Adrenal gland (tissue), 12 donors: ENCODE measurements around the gene EFNA3. TPM values are rescaled to one million over a fixed set of nuclear protein-coding genes. Genes with fewer than 3 reads are reported as not detected.

Experiments used
- polyA plus RNA-seq, 3 donors: library from polyadenylated mRNA; stranded (reverse); fragments of 200-250 nt in 2 of 3; fragments of 350-450 nt in 1 of 3; fragmentation: Illumina TruSeq in 1 of 3; extraction: RNeasy Lipid Tissue Mini Kit (QIAGEN cat#74804) in 1 of 3; gene quantifications; one replicate each; pipeline ENCODE4 v1.2.3, GENCODE V29; 2013 to 2014
- small RNA-seq, 2 donors: library from RNA; depleted of rRNA; stranded (forward); fragments of <200 nt; gene quantifications; one replicate each; pipeline ENCODE3, GENCODE V24; 2016
- total RNA-seq, 9 donors: library from RNA; depleted of rRNA in 4 of 9; stranded (reverse); fragments of >200 nt in 4 of 9; fragments of 120-200 nt in 1 of 9; fragmentation: NEBNext Ultra II Directional in 1 of 9; extraction: Animal tissue kit (Norgen Biotek cat#: 25700) in 1 of 9; gene quantifications; one replicate each; pipeline versions ENCODE4 v1.1.0 to v1.2.4, GENCODE V29; 2013 to 2023
- donor health status: healthy with polysubstance abuse.
- donor health status: Bipolar disorder and iron deficiency.
- donor health status: DM: yes; HTN: yes; CAD: no.
- donor health status: DM: no; HTN: no; CAD: no.
- donor health status: DM: no; HTN: no; CAD: no.
- donor health status: DM: yes; HTN: yes; CAD: no.

The EFNA3 gene
- total and polyA plus RNA-seq, 12 donors, result 1.4 to 7.3 (median 3.3) TPM

Small RNA genes lying within 50 kb of the gene (small RNA-seq; reads per million reads assigned to genes)
- 0 reads per million in 2 donors for gene RF00019

Other genes starting within 250 kb of the EFNA3 start
- gene KCNN3, start 208.6 kb upstream of the EFNA3 start, total RNA-seq, result 1 to 10 TPM in 5 of 9 donors, under 1 TPM in 4; 0.17 to 2.3 (median 1.1) TPM
- gene KCNN3, start 208.6 kb upstream of the EFNA3 start, polyA plus RNA-seq, result 1 to 10 TPM in 1 of 3 donors, under 1 TPM in 2; 0.34 to 2.0 (median 0.80) TPM
- gene PMVK, start 142.1 kb upstream of the EFNA3 start, total RNA-seq, result 10 to 100 TPM; 12.6 to 70.0 (median 31.0) TPM
- gene PMVK, start 142.1 kb upstream of the EFNA3 start, polyA plus RNA-seq, result 10 to 100 TPM; 41.4 to 45.1 (median 42.1) TPM
- gene PBXIP1, start 122.7 kb upstream of the EFNA3 start, total RNA-seq, result 100 to 1,000 TPM; 120 to 342 (median 278) TPM
- gene PBXIP1, start 122.7 kb upstream of the EFNA3 start, polyA plus RNA-seq, result 100 to 1,000 TPM in 2 of 3 donors, 10 to 100 TPM in 1; 97.0 to 184 (median 110) TPM
- gene PYGO2, start 117.1 kb upstream of the EFNA3 start, total RNA-seq, result 10 to 100 TPM; 26.2 to 61.1 (median 42.6) TPM
- 10 to 100 TPM; 28.2 to 44.1 (median 29.2) TPM for gene PYGO2, start 117.1 kb upstream of the EFNA3 start, polyA plus RNA-seq
- 100 to 1,000 TPM in 7 of 9 donors, 10 to 100 TPM in 2; 80.3 to 240 (median 120) TPM for gene SHC1, start 108.1 kb upstream of the EFNA3 start, total RNA-seq
- gene SHC1, start 108.1 kb upstream of the EFNA3 start, polyA plus RNA-seq, result 100 to 1,000 TPM; 167 to 260 (median 249) TPM
- gene CKS1B, start 104.2 kb upstream of the EFNA3 start, total RNA-seq, result 10 to 100 TPM; 23.2 to 87.0 (median 30.3) TPM
- 10 to 100 TPM; 12.4 to 51.0 (median 22.3) TPM for gene CKS1B, start 104.2 kb upstream of the EFNA3 start, polyA plus RNA-seq
- gene FLAD1, start 95.5 kb upstream of the EFNA3 start, total RNA-seq, result 10 to 100 TPM; 21.6 to 43.0 (median 28.7) TPM
- 10 to 100 TPM; 30.7 to 65.5 (median 41.1) TPM for gene FLAD1, start 95.5 kb upstream of the EFNA3 start, polyA plus RNA-seq
- gene LENEP, start 85.3 kb upstream of the EFNA3 start, total RNA-seq, result under 1 TPM in 1 of 9 donors, not detected in 8; 0.44 TPM
- gene LENEP, start 85.3 kb upstream of the EFNA3 start, polyA plus RNA-seq, result not detected
- gene ZBTB7B, start 76.0 kb upstream of the EFNA3 start, total RNA-seq, result 100 to 1,000 TPM in 1 of 9 donors, 10 to 100 TPM in 8; 23.3 to 126 (median 78.1) TPM
- 10 to 100 TPM; 22.4 to 97.3 (median 27.9) TPM for gene ZBTB7B, start 76.0 kb upstream of the EFNA3 start, polyA plus RNA-seq
- gene DCST2, start 45.1 kb upstream of the EFNA3 start, total RNA-seq, result 1 to 10 TPM in 3 of 9 donors, under 1 TPM in 4, not detected in 2; 0.14 to 2.4 (median 0.90) TPM
- 10 to 100 TPM in 1 of 3 donors, 1 to 10 TPM in 1, under 1 TPM in 1; 0.24 to 15.2 (median 8.5) TPM for gene DCST2, start 45.1 kb upstream of the EFNA3 start, polyA plus RNA-seq
- gene DCST1, start 45.0 kb upstream of the EFNA3 start, total RNA-seq, result not detected
- not detected for gene DCST1, start 45.0 kb upstream of the EFNA3 start, polyA plus RNA-seq
- gene ADAM15, start 27.5 kb upstream of the EFNA3 start, total RNA-seq, result 10 to 100 TPM; 11.6 to 84.2 (median 58.3) TPM
- gene ADAM15, start 27.5 kb upstream of the EFNA3 start, polyA plus RNA-seq, result 100 to 1,000 TPM in 2 of 3 donors, 10 to 100 TPM in 1; 16.1 to 269 (median 240) TPM
- gene EFNA4, start 15.1 kb upstream of the EFNA3 start, total RNA-seq, result 10 to 100 TPM in 5 of 9 donors, 1 to 10 TPM in 4; 3.5 to 28.7 (median 12.7) TPM
- 10 to 100 TPM; 10.0 to 23.5 (median 12.1) TPM for gene EFNA4, start 15.1 kb upstream of the EFNA3 start, polyA plus RNA-seq
- 10 to 100 TPM in 8 of 9 donors, 1 to 10 TPM in 1; 9.9 to 49.7 (median 27.7) TPM for gene EFNA1, start 49.0 kb downstream of the EFNA3 start, total RNA-seq
- gene EFNA1, start 49.0 kb downstream of the EFNA3 start, polyA plus RNA-seq, result 10 to 100 TPM in 2 of 3 donors, 1 to 10 TPM in 1; 6.6 to 35.9 (median 30.2) TPM
- 100 to 1,000 TPM in 2 of 9 donors, 10 to 100 TPM in 7; 31.7 to 112 (median 50.6) TPM for gene SLC50A1, start 57.0 kb downstream of the EFNA3 start, total RNA-seq
- gene SLC50A1, start 57.0 kb downstream of the EFNA3 start, polyA plus RNA-seq, result 100 to 1,000 TPM in 1 of 3 donors, 10 to 100 TPM in 2; 55.2 to 172 (median 61.8) TPM
- 100 to 1,000 TPM in 8 of 9 donors, 10 to 100 TPM in 1; 45.4 to 192 (median 159) TPM for gene DPM3, start 61.7 kb downstream of the EFNA3 start, total RNA-seq
- gene DPM3, start 61.7 kb downstream of the EFNA3 start, polyA plus RNA-seq, result 1,000 to 10,000 TPM in 2 of 3 donors, 1 to 10 TPM in 1; 6.8 to 1,427 (median 1,371) TPM
- 100 to 1,000 TPM in 8 of 9 donors, 10 to 100 TPM in 1; 76.1 to 252 (median 154) TPM for gene KRTCAP2, start 94.5 kb downstream of the EFNA3 start, total RNA-seq
- 100 to 1,000 TPM; 383 to 806 (median 704) TPM for gene KRTCAP2, start 94.5 kb downstream of the EFNA3 start, polyA plus RNA-seq
- under 1 TPM in 7 of 9 donors, not detected in 2; 0.19 to 0.96 (median 0.44) TPM for gene TRIM46, start 95.0 kb downstream of the EFNA3 start, total RNA-seq
- 1 to 10 TPM in 2 of 3 donors, under 1 TPM in 1; 0.38 to 5.6 (median 1.2) TPM for gene TRIM46, start 95.0 kb downstream of the EFNA3 start, polyA plus RNA-seq
- gene THBS3, start 129.1 kb downstream of the EFNA3 start, total RNA-seq, result 10 to 100 TPM in 7 of 9 donors, 1 to 10 TPM in 2; 7.1 to 38.6 (median 15.7) TPM
- 100 to 1,000 TPM in 1 of 3 donors, 10 to 100 TPM in 1, 1 to 10 TPM in 1; 9.6 to 147 (median 71.3) TPM for gene THBS3, start 129.1 kb downstream of the EFNA3 start, polyA plus RNA-seq
- 10 to 100 TPM; 39.2 to 83.8 (median 45.6) TPM for gene MTX1, start 129.9 kb downstream of the EFNA3 start, total RNA-seq
- 100 to 1,000 TPM in 1 of 3 donors, 10 to 100 TPM in 2; 26.7 to 111 (median 79.8) TPM for gene MTX1, start 129.9 kb downstream of the EFNA3 start, polyA plus RNA-seq
- gene ENTREP3, start 176.6 kb downstream of the EFNA3 start, total RNA-seq, result 10 to 100 TPM in 7 of 9 donors, 1 to 10 TPM in 2; 8.5 to 43.0 (median 32.6) TPM
- 10 to 100 TPM; 10.3 to 26.9 (median 22.7) TPM for gene ENTREP3, start 176.6 kb downstream of the EFNA3 start, polyA plus RNA-seq
- gene SCAMP3, start 183.5 kb downstream of the EFNA3 start, total RNA-seq, result 100 to 1,000 TPM in 4 of 9 donors, 10 to 100 TPM in 5; 51.0 to 143 (median 98.6) TPM
- 100 to 1,000 TPM in 1 of 3 donors, 10 to 100 TPM in 2; 41.9 to 102 (median 78.0) TPM for gene SCAMP3, start 183.5 kb downstream of the EFNA3 start, polyA plus RNA-seq
- gene CLK2, start 194.7 kb downstream of the EFNA3 start, total RNA-seq, result 10 to 100 TPM; 10.7 to 94.2 (median 53.6) TPM
- 100 to 1,000 TPM in 2 of 3 donors, 10 to 100 TPM in 1; 47.1 to 162 (median 122) TPM for gene CLK2, start 194.7 kb downstream of the EFNA3 start, polyA plus RNA-seq
- 1 to 10 TPM; 1.0 to 6.5 (median 3.6) TPM for gene HCN3, start 198.6 kb downstream of the EFNA3 start, total RNA-seq
- gene HCN3, start 198.6 kb downstream of the EFNA3 start, polyA plus RNA-seq, result 10 to 100 TPM in 1 of 3 donors, 1 to 10 TPM in 2; 3.1 to 14.5 (median 6.2) TPM
- under 1 TPM in 2 of 9 donors, not detected in 7; 0.18 to 0.34 TPM for gene PKLR, start 222.6 kb downstream of the EFNA3 start, total RNA-seq
- gene PKLR, start 222.6 kb downstream of the EFNA3 start, polyA plus RNA-seq, result under 1 TPM in 2 of 3 donors, not detected in 1; 0.10 to 0.24 TPM
- 1,000 to 10,000 TPM in 2 of 9 donors, 100 to 1,000 TPM in 7; 107 to 2,334 (median 186) TPM for gene FDPS, start 230.0 kb downstream of the EFNA3 start, total RNA-seq
- gene FDPS, start 230.0 kb downstream of the EFNA3 start, polyA plus RNA-seq, result 1,000 to 10,000 TPM in 1 of 3 donors, 100 to 1,000 TPM in 2; 167 to 2,274 (median 225) TPM
- gene RUSC1, start 242.1 kb downstream of the EFNA3 start, total RNA-seq, result 10 to 100 TPM in 8 of 9 donors, 1 to 10 TPM in 1; 9.8 to 64.9 (median 27.1) TPM
- gene RUSC1, start 242.1 kb downstream of the EFNA3 start, polyA plus RNA-seq, result 100 to 1,000 TPM in 1 of 3 donors, 10 to 100 TPM in 2; 15.1 to 111 (median 53.7) TPM